H9 (cell line): ENCODE measurements around the gene RNF141. TPM values are rescaled to one million over a fixed set of nuclear protein-coding genes. Genes with fewer than 3 reads are reported as not detected.

ENCODE experiments used
- DNase-seq: peaks from one replicate; pipeline ENCODE4 v3.0.0-alpha.2; 2017
- H2AFZ ChIP-seq: one replicate; pipeline ENCODE4 v1.6.1; 2013; ENCODE audit warnings: mild to moderate bottlenecking, low read length, control low read depth, moderate library complexity
- H2AK5ac ChIP-seq: 2 replicates; pipeline ENCODE4 v1.6.1; 2013; ENCODE audit warnings: low read length, control low read depth, mixed read lengths; ENCODE audit not compliant: insufficient read length
- H2BK120ac ChIP-seq: one replicate; pipeline ENCODE4 v1.6.1; 2013; ENCODE audit warnings: low read depth, mild to moderate bottlenecking, low read length, control low read depth, inconsistent platforms; ENCODE audit not compliant: poor library complexity, severe bottlenecking
- H2BK12ac ChIP-seq: 2 replicates; pipeline ENCODE4 v1.6.1; 2013; ENCODE audit warnings: low read length, control low read depth, mixed read lengths, low read depth; ENCODE audit not compliant: insufficient read length
- H2BK15ac ChIP-seq: 2 replicates; pipeline ENCODE4 v1.6.1; 2013; ENCODE audit warnings: low read depth, low read length, control low read depth
- H2BK20ac ChIP-seq: one replicate; pipeline ENCODE4 v1.6.1; 2013; ENCODE audit warnings: low read depth, mild to moderate bottlenecking, low read length, control low read depth, inconsistent platforms; ENCODE audit not compliant: poor library complexity, severe bottlenecking
- H2BK5ac ChIP-seq: 2 replicates; pipeline ENCODE4 v1.6.1; 2013; ENCODE audit warnings: low read length, control low read depth, mixed read lengths; ENCODE audit not compliant: insufficient read length
- H3K14ac ChIP-seq: 2 replicates; pipeline ENCODE4 v1.6.1; 2013; ENCODE audit warnings: low read length, control low read depth; ENCODE audit not compliant: insufficient read depth
- H3K18ac ChIP-seq: 2 replicates; pipeline ENCODE4 v1.6.1; 2013; ENCODE audit warnings: low read depth, mild to moderate bottlenecking, mixed read lengths, low read length, control low read depth; ENCODE audit not compliant: insufficient read length
- H3K23ac ChIP-seq: 2 replicates; pipeline ENCODE4 v1.6.1; 2013; ENCODE audit warnings: low read length, control low read depth, mixed read lengths, low read depth; ENCODE audit not compliant: insufficient read length
- H3K23me2 ChIP-seq: 2 replicates; pipeline ENCODE4 v1.6.1; 2013; ENCODE audit warnings: low read depth, mild to moderate bottlenecking, mixed read lengths, low read length, control low read depth; ENCODE audit not compliant: insufficient read length, poor library complexity, severe bottlenecking
- H3K27ac ChIP-seq: 2 replicates; pipeline ENCODE4 v1.5.1; 2013; ENCODE audit warnings: low read length, control low read depth, mixed read lengths, low read depth; ENCODE audit not compliant: insufficient read length
- H3K27me3 ChIP-seq: 2 replicates; pipeline ENCODE4 v1.6.1; 2013; ENCODE audit warnings: low read length, control low read depth, inconsistent platforms; ENCODE audit not compliant: insufficient read depth
- H3K4ac ChIP-seq: 2 replicates; pipeline ENCODE4 v1.6.1; 2013; ENCODE audit warnings: low read depth, mild to moderate bottlenecking, control low read depth, inconsistent platforms, low read length, moderate library complexity
- H3K4me1 ChIP-seq: 2 replicates; pipeline ENCODE4 v1.6.1; 2013; ENCODE audit warnings: low read length, control low read depth, inconsistent platforms; ENCODE audit not compliant: insufficient read depth
- H3K4me2 ChIP-seq: 2 replicates; pipeline ENCODE4 v1.6.1; 2013; ENCODE audit warnings: low read length, control low read depth, mixed read lengths; ENCODE audit not compliant: insufficient read length, insufficient read depth
- H3K56ac ChIP-seq: 2 replicates; pipeline ENCODE4 v1.6.1; 2013; ENCODE audit warnings: low read depth, mild to moderate bottlenecking, mixed read lengths, low read length, control low read depth; ENCODE audit not compliant: insufficient read length
- H3K79me1 ChIP-seq: 2 replicates; pipeline ENCODE4 v1.6.1; 2013; ENCODE audit warnings: low read depth, mild to moderate bottlenecking, moderate library complexity, low read length, control low read depth, inconsistent platforms; ENCODE audit not compliant: insufficient read depth, poor library complexity, severe bottlenecking
- H3K79me2 ChIP-seq: 2 replicates; pipeline ENCODE4 v1.6.1; 2013; ENCODE audit warnings: low read length, control low read depth, inconsistent platforms; ENCODE audit not compliant: insufficient read depth
- H3K9ac ChIP-seq: 2 replicates; pipeline ENCODE4 v1.6.1; 2013; ENCODE audit warnings: low read length, control low read depth, mixed read lengths; ENCODE audit not compliant: insufficient read length; ENCODE audit errors: extremely low read depth
- H3K9me3 ChIP-seq: one replicate; pipeline ENCODE4 v1.6.1; 2013; ENCODE audit warnings: low read depth, low read length, inconsistent platforms; ENCODE audit not compliant: control insufficient read depth
- H3T11ph ChIP-seq: one replicate; pipeline ENCODE4 v1.6.1; 2013; ENCODE audit warnings: mild to moderate bottlenecking, low read length, control low read depth, inconsistent platforms
- H4K20me1 ChIP-seq: one replicate; pipeline ENCODE4 v1.6.1; 2013; ENCODE audit not compliant: control insufficient read depth, insufficient read length, insufficient read depth
- H4K5ac ChIP-seq: 2 replicates; pipeline ENCODE4 v1.6.1; 2013; ENCODE audit warnings: low read depth, mild to moderate bottlenecking, mixed read lengths, low read length, control low read depth; ENCODE audit not compliant: insufficient read length
- H4K8ac ChIP-seq: replicated peaks from 2 replicates; pipeline ENCODE4 v1.6.1; 2013; ENCODE audit warnings: low read length, control low read depth, mixed read lengths, low read depth; ENCODE audit not compliant: insufficient read length
- H4K91ac ChIP-seq: 2 replicates; pipeline ENCODE4 v1.6.1; 2013; ENCODE audit warnings: low read depth, mild to moderate bottlenecking, moderate library complexity, mixed read lengths, low read length, control low read depth; ENCODE audit not compliant: insufficient read length
- H3K27ac Mint-ChIP-seq, 3 experiments: 2 replicates in 2 of 3; 3 replicates in 1 of 3; pipeline ENCODE4 v1.8.0; 2020 to 2021; ENCODE audit warnings: mixed read lengths in 3 of 3, mild to moderate bottlenecking in 1 of 3, moderate library complexity in 1 of 3
- H3K27me3 Mint-ChIP-seq: 2 replicates; pipeline ENCODE4 v1.8.0; 2021; ENCODE audit warnings: low read depth, mild to moderate bottlenecking, moderate library complexity, mixed read lengths
- H3K36me3 Mint-ChIP-seq, 3 experiments: 2 replicates in 2 of 3; 3 replicates in 1 of 3; pipeline ENCODE4 v1.8.0; 2020 to 2021; ENCODE audit warnings: low read depth in 3 of 3, mixed read lengths in 3 of 3; ENCODE audit not compliant: insufficient read depth in 1 of 3
- H3K4me1 Mint-ChIP-seq, 2 experiments: 2 replicates each; pipeline ENCODE4 v1.8.0; 2020; ENCODE audit warnings: mixed read lengths in 2 of 2
- H3K4me3 Mint-ChIP-seq, 2 experiments: 2 replicates in 1 of 2; 3 replicates in 1 of 2; pipeline ENCODE4 v1.8.0; 2020 to 2021; ENCODE audit warnings: mild to moderate bottlenecking in 2 of 2, mixed read lengths in 2 of 2, moderate library complexity in 1 of 2
- H3K9me3 Mint-ChIP-seq, 2 experiments: 2 replicates in 1 of 2; 3 replicates in 1 of 2; pipeline ENCODE4 v1.8.0; 2020; ENCODE audit warnings: mild to moderate bottlenecking in 2 of 2, mixed read lengths in 2 of 2, moderate library complexity in 1 of 2
- WGBS: extraction: QIAGEN DNeasy Blood & Tissue Kit; methylation state at CpG from one replicate; pipeline ENCODE4 v1.1.7; 2013; ENCODE audit warnings: missing lambda C conversion rate, low lambda C conversion rate, mixed read lengths; ENCODE audit not compliant: insufficient read length; ENCODE audit errors: extremely low coverage; 5-methylcytosine and 5-hydroxymethylcytosine counted together
- total RNA-seq: library from RNA; stranded (reverse); gene quantifications from 2 replicates; pipeline ENCODE4 v1.2.1, GENCODE V29; 2021
- TF ChIP-seq, protein P1 (sequence below): fragments of 200-600 bp; sonication (generic); conservative IDR thresholded peaks from 3 replicates; pipeline ENCODE4 v1.8.0; 2021; ENCODE audit warnings: antibody characterized with exemption, mild to moderate bottlenecking

RNF141 gene
- total RNA-seq, 1 experiment from 2014 or later: 24.7 TPM

DNA sequence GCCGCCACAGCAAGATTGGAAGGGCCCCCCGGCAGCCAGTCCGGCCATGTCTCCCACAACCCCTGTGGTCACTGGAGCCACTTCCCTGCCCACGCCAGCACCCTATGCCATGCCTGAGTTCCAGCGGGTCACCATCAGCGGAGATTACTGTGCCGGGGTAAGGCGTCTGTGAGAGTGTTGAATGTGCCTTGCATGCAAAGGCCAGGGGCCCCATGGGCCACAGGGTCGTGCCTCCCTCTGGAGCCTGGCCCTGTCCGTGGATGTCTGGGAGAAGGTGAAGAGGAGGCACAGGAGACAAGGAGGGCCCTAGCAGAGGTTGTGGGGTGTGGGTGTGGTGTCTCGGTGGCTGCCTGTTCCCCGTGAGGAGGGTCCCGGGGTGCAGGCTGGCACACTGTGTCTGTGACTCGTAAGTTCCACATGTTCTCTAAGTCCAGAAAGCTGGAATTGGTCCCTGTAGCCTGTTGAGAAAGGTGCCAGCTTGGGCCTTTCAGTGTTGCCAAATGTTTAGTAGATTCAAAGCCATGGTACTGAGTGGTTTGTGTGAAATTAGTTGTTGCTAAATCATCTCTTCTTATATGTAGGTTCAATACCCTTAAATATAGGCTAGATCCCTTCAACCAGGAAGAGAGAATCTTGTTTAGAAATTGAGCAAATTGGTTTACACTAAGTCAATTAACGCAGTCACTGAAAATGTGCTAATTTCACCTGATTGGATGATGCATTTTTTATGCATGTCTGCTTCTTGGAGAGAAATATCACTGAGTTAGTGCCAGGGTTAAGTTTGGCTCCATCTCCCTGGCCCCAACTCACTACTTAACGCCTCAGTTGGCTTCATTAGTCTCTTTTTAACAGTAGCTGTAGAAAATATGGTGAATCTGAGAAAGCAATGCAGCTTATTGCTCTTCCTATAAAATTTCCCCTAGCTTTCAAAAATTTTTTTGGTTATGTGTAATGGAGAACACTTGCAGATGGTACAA, 62.1 kb downstream of the RNF141 start:
- Histone ChIP-seq H3K4me2 (no peak overlapping the region), H2BK5ac (no peak overlapping the region), H3T11ph (no peak overlapping the region), H3K56ac (no peak overlapping the region), H3K18ac (no peak overlapping the region), H3K27ac (no peak overlapping the region), H2BK20ac (no peak overlapping the region), H3K4me1 (no peaks in the 10 kb centered on the region), H3K79me1 (no peaks in the 10 kb centered on the region), H2AK5ac (no peak overlapping the region), H3K23ac (no peak overlapping the region), H3K4ac (no peak overlapping the region), H4K5ac (no peak overlapping the region), H2BK15ac (no peak overlapping the region), H3K23me2 (no peaks in the 10 kb centered on the region), H2BK12ac (no peak overlapping the region), H3K79me2 (no peaks in the 10 kb centered on the region), H2AFZ (no peak overlapping the region), H4K8ac (no peak overlapping the region), H3K9me3 (no peaks in the 10 kb centered on the region), H3K14ac (no peak overlapping the region; the same call in 1 of the 2 replicates), H2BK120ac (no peak overlapping the region), H4K20me1 (no peaks in the 10 kb centered on the region), H3K9ac (no peak overlapping the region), H4K91ac (no peak overlapping the region), H3K27me3 (no peaks in the 10 kb centered on the region)
- TF ChIP-seq, protein P1, sequence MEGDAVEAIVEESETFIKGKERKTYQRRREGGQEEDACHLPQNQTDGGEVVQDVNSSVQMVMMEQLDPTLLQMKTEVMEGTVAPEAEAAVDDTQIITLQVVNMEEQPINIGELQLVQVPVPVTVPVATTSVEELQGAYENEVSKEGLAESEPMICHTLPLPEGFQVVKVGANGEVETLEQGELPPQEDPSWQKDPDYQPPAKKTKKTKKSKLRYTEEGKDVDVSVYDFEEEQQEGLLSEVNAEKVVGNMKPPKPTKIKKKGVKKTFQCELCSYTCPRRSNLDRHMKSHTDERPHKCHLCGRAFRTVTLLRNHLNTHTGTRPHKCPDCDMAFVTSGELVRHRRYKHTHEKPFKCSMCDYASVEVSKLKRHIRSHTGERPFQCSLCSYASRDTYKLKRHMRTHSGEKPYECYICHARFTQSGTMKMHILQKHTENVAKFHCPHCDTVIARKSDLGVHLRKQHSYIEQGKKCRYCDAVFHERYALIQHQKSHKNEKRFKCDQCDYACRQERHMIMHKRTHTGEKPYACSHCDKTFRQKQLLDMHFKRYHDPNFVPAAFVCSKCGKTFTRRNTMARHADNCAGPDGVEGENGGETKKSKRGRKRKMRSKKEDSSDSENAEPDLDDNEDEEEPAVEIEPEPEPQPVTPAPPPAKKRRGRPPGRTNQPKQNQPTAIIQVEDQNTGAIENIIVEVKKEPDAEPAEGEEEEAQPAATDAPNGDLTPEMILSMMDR: no peak
- Mint-ChIP-seq H3K36me3 (no peaks in the 10 kb centered on the region), H3K27me3 (no peaks in the 10 kb centered on the region), H3K27ac (peak overlapping the region in 1 of 3 experiments; percentile 30; a peak in 2 of 7 replicates), H3K4me1 (0 out of 4 replicates have a peak, but pooled peaks cover 0 to 1% of the 10 kb centered on the region in 2 experiments), H3K9me3 (no peaks in the 10 kb centered on the region), H3K4me3 (no peak overlapping the region)
- no CpG with 5 or more reads among the region's 16 CpGs for WGBS
- DNase-seq: no peak
